GM04503 (cell line): Measurements from ENCODE around the gene IRF3.

Experiments used
- DNase-seq: peaks from one replicate; pipeline ENCODE4 v3.0.0-alpha.2; 2012; ENCODE audit warnings: low read depth

The IRF3 gene

GRCh38 chr19:49669516-49669915, 3.9 kb upstream of the IRF3 start:
- no peak for DNase-seq

- no peak for DNase-seq
Observed at GRCh38 chr19:49667473-49667872, 1.8 kb upstream of the IRF3 start.

GRCh38 chr19:49666120-49666444, 425 bp upstream of the IRF3 start:
- no peak for DNase-seq

GRCh38 chr19:49665036-49665350, 664 bp downstream of the IRF3 start:
- no peak for DNase-seq

- no peak for DNase-seq
Observed at GRCh38 chr19:49664171-49665035, 1.3 kb downstream of the IRF3 start.

GRCh38 chr19:49663224-49663623, 2.4 kb downstream of the IRF3 start:
- DNase-seq = no peak

GRCh38 chr19:49662011-49662410, 3.6 kb downstream of the IRF3 start:
- no peak for DNase-seq

- DNase-seq = no peak
Observed at GRCh38 chr19:49660338-49660961, 5.2 kb downstream of the IRF3 start.

GRCh38 chr19:49658566-49659442, 6.9 kb downstream of the IRF3 start:
- DNase-seq = no peak

GRCh38 chr19:49658139-49658517, 7.5 kb downstream of the IRF3 start:
- no peak for DNase-seq

- no peak for DNase-seq
Observed at GRCh38 chr19:49657493-49658138, 8.0 kb downstream of the IRF3 start.

- DNase-seq = no peak
Observed at GRCh38 chr19:49656456-49657109, 9.1 kb downstream of the IRF3 start.

- DNase-seq = no peak
Observed at GRCh38 chr19:49655570-49656455, 9.8 kb downstream of the IRF3 start.

- DNase-seq = no peak
Observed at GRCh38 chr19:49654581-49654980, 11.1 kb downstream of the IRF3 start.

GRCh38 chr19:49653466-49653806, 12.2 kb downstream of the IRF3 start:
- no peak for DNase-seq

GRCh38 chr19:49652551-49653465, 12.8 kb downstream of the IRF3 start:
- no peak for DNase-seq

- DNase-seq = no peak
Observed at GRCh38 chr19:49651820-49652550, 13.7 kb downstream of the IRF3 start.

- DNase-seq = no peak
Observed at GRCh38 chr19:49651029-49651819, 14.4 kb downstream of the IRF3 start.
